ENCODE measurements around the gene WNK1.
"Not testable (repeated sequence)": the region's sequence is repeated elsewhere in the genome, so short reads cannot be mapped to it uniquely, and the experiment has no call there.

WNK1 gene

DNA sequence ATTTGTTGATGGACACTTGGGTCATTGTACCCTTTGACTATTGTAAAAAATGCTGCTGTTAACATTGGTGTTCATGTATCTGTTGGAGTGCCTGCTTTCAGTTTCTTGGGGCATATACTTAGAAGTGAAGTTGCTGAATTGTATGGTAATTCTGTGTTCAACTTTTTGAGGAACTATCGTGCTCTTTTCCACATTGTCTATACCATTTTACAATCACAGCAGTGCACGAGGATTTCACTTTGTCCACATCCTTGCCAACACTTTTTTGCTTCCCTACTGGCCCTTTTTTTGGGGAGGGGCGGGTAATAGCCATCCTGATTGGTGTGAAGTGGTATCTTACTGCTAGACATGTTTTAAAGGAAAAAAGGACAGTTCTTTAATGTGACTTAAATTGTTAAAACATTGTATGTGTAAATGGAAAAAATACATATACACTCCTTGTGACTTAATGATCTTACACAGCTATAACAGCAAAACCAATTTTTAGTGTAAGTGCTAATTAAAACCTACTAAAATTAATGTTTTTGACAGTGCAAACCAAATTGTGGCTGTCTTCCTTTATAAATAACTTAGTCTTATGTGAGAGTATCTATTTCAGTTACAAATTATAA, 52.7 kb downstream of the WNK1 start:
- H3K4me3 ChIP-seq (ENCODE audit: low read depth, low read length): no peak overlapping the region
- TF ChIP-seq, protein P1, sequence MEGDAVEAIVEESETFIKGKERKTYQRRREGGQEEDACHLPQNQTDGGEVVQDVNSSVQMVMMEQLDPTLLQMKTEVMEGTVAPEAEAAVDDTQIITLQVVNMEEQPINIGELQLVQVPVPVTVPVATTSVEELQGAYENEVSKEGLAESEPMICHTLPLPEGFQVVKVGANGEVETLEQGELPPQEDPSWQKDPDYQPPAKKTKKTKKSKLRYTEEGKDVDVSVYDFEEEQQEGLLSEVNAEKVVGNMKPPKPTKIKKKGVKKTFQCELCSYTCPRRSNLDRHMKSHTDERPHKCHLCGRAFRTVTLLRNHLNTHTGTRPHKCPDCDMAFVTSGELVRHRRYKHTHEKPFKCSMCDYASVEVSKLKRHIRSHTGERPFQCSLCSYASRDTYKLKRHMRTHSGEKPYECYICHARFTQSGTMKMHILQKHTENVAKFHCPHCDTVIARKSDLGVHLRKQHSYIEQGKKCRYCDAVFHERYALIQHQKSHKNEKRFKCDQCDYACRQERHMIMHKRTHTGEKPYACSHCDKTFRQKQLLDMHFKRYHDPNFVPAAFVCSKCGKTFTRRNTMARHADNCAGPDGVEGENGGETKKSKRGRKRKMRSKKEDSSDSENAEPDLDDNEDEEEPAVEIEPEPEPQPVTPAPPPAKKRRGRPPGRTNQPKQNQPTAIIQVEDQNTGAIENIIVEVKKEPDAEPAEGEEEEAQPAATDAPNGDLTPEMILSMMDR (IDR thresholded peaks at IDR 0.05; ENCODE audit: low read depth, low read length): no peak

DNA sequence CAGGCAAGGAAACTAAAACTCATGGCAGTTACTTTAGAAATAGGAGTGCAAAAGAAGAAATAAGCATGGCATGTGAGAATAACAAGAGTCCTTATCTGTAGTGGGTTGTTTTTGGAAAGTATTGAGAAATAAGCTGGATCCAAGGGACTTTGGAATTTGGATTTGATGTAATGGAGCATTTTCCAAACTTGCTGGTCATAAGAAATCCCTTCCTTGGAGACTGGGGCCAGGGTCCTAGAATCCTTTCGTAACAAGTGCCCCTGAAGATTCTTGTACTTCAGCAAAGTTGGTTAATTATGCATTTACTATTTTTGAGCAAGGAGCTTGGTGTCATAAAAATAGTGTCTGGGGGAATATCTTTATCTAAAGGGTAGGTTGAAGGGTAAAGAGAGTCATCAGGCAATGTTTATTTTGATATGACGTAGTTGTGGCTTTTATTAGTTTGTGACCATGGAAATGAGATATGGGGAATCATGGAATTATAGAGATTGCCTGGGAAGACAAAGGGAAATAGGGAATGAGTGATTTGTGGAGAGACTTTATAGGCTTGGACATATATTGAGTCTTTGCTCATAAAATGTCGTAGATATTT, 53.9 kb downstream of the WNK1 start:
- no peak overlapping the region for H3K4me3 ChIP-seq (ENCODE audit: low read depth, low read length)
- TF ChIP-seq, protein P1 (IDR thresholded peaks at IDR 0.05; ENCODE audit: low read depth, low read length): no peak

DNA sequence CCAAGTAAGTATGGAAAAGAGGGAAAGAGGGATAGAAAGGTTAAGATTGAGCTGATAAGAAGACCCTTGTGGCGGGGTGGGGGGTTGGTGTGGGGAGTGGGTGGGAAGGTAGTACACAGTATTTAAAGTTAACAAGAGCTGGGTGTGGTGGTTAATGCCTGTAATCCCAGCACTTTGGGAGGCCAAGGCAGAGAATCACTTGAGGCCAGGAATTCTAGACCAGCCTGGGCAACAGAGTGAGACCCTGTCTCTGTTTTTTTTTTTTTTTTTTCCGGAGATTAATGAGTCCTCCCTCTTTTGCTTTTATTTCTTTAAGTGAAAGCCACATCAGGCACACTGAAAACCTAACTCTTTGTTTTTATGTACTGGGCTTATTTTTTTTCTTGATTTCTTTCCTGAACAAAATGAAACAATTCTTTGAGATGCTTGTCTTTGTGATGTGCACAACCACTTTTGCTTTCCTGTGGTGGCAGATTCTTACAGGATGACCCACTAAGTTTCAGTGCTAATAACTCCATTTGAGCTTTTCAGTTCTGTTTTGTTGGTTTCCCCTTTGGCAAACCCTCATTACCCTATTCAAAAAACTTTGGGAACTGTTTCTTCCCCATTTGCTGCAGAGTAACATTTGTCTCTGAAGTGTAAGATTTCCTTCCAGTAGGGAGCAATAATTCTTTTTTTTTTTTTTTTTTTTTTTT, 54.8 kb downstream of the WNK1 start:
- no peak overlapping the region for H3K4me3 ChIP-seq (ENCODE audit: low read depth, low read length)
- TF ChIP-seq, protein P1 (IDR thresholded peaks at IDR 0.05; ENCODE audit: low read depth, low read length): no peak

DNA sequence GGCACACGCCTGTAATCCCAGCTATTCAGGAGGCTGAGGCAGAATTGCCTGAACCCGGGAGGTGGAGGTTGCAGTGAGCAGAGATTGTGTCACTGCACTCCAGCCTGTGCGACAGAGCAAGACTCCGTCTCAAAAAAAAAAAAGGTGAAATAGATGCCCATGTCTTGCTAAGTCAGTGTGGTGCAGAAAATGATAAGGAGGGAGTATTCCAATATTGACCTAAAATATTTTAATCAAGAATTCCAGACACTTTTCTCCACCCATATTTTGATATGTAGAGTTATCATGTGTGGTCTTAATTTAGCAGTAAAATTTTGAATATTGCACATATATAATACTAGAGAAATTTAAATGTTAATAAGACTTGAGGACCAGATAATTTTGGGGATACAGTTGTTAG, 57.7 kb downstream of the WNK1 start:
- TF ChIP-seq, protein P1 (IDR thresholded peaks at IDR 0.05; ENCODE audit: low read depth, low read length): no peak
- no peak overlapping the region for H3K4me3 ChIP-seq (ENCODE audit: low read depth, low read length)

DNA sequence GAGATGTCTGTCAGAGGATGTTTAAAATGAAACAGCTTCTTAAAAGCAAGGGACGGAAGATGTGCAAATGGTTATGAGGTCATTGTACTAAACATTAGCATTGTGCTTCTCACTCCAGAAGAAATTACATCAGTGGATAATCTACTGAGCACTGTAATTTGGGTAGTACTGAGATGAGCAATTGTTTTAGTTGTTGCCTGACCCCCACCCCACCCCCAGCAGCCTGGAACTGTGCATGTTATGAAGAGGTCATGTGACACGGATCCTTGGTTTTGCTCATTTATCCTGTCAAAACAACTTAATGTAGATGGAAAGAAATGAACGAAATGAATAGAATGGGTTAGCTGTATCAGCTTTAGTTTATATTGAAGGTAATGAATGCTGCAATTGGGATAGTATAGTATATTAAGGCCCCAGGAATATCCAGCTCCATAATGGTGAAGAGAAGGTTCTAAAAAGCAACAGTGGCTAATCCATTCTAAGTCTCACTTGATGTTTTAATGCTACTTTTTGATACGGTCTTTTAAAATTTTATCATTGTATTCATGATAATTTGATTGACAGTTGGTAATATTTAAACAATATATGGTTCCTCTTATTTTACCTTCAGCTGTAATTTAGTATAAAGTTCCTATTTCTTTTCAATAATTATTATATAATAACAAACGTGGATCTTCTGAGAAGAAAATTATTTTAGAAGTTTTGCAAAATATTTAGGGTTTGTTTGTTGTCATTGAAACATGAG, 58.5 kb downstream of the WNK1 start:
- TF ChIP-seq, protein P1 (IDR thresholded peaks at IDR 0.05; ENCODE audit: low read depth, low read length): no peak
- no peak overlapping the region for H3K4me3 ChIP-seq (ENCODE audit: low read depth, low read length)

DNA sequence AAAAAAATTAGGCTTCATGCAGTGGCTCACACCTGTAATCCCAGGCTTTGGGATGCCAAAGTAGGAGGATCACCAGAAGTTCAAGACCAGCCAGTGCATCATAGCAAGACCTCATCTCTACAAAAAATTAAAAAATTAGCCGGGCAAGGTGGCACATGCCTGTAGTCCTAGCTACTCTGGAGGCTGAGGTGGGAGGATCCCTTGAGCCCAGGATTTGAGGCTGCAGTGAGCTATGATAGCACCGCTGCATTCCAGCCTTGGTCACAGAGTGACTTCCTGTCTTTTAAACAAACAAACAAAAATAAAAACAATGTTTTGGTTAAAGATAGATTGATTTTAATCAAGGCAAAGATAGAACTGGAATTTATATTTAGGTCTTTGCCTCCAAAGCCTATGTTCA, 60.6 kb downstream of the WNK1 start:
- no peak overlapping the region for H3K4me3 ChIP-seq (ENCODE audit: low read depth, low read length)
- TF ChIP-seq, protein P1 (IDR thresholded peaks at IDR 0.05; ENCODE audit: low read depth, low read length): no peak

DNA sequence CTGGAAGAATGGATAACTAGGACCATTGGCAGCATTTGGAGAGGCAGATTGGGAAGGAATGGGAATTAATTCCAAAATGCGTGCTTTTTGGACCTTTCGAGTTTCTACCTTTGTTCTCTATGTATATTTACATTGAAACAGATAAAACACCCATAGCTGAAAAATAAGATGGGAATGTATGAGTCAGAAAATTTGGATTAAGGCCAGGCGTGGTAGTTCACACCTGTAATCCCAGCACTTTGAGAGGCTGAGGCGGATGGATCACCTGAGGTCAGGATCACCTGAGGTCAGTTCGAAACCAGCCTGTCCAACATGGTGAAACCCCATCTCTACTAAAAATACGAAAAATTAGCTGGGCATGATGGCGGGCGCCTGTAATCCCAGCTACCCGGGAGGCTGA, 65.1 kb downstream of the WNK1 start:
- not testable (repeated sequence) for H3K4me3 ChIP-seq (ENCODE audit: low read depth, low read length)

Measured in WI38 (cell line).